ENCODE data around the gene TUBB4A.

The TUBB4A gene

DNA sequence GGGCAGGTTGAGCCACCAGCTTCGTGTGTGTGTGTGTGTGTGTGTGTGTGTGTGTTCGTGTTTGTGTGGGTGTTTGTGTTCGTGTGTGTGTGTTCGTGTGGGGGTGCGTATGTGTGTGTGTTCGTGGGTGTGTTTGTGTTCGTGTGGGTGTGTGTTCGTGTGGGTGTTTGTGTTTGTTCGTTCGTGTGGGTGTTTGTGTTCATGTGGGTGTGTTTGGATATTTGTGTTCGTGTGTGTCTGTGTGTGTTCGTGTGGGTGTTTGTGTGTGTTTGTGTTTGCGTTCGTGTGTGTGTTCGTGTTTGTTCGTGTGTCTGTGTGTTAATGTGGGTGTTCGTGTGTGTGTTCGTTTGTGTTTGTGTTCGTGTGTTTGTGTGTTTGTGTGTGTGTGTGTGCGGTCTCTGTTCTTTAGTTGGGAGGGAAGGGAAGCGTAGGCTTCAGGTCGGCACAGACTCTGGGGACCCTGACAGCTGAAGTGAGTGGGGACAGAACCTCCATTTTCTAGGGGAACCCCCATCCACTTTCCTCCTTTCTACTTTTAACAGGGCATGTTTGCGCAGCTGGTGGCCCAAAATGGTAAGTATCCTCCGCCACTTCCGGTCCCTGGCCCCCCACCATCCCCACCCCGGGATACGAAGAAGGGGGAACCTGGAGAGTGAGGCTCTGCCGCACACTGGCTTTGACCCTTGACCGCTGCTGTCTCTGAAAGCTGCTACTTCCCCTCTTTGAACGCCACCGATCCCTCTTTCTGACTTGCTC lies 30.3 kb upstream of the TUBB4A start:
- peaks cover 71% of the 10 kb centered on the region for H3K27me3 ChIP-seq (ENCODE audit: insufficient read depth, low read length)
- H3K4me1 ChIP-seq (ENCODE audit: insufficient read depth, low read length): no peaks in the 10 kb centered on the region; the same call in 1 of the 2 replicates
- no peak overlapping the region for H3K9ac ChIP-seq (ENCODE audit: low read depth, low read length)
- no peak overlapping the region for H3K27ac ChIP-seq (ENCODE audit: low read length)
- no peaks in the 10 kb centered on the region for H3K9me3 ChIP-seq (ENCODE audit: insufficient read depth, low read depth, low read length)
- H3K36me3 ChIP-seq (ENCODE audit: insufficient read depth, low read depth, low read length): no peaks in the 10 kb centered on the region
- peak overlapping the region; percentile 69 for H3K4me3 ChIP-seq (ENCODE audit: low read length)

DNA sequence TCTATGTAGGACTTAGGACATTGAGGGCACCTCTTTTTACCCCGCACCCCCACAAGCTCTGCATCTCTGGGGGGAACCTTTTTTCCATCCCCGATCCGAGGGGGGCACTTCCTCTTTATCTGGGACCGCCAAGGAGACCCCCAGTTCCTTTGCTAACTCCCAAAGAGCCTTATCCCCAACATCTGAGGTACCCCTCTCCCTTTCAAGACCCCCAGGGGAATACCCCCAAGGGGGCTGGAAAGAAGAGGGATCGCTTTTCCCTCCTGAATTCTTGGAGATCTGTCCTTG lies 29.8 kb upstream of the TUBB4A start:
- no peaks in the 10 kb centered on the region; the same call in 1 of the 2 replicates for H3K4me1 ChIP-seq (ENCODE audit: insufficient read depth, low read length)
- H3K27ac ChIP-seq (ENCODE audit: low read length): no peak overlapping the region
- no peaks in the 10 kb centered on the region for H3K36me3 ChIP-seq (ENCODE audit: insufficient read depth, low read depth, low read length)
- H3K9ac ChIP-seq (ENCODE audit: low read depth, low read length): no peak overlapping the region
- no peaks in the 10 kb centered on the region for H3K9me3 ChIP-seq (ENCODE audit: insufficient read depth, low read depth, low read length)
- peak overlapping the region; percentile 69; the same call in 1 of the 2 replicates for H3K4me3 ChIP-seq (ENCODE audit: low read length)
- H3K27me3 ChIP-seq (ENCODE audit: insufficient read depth, low read length): peaks cover 71% of the 10 kb centered on the region

DNA sequence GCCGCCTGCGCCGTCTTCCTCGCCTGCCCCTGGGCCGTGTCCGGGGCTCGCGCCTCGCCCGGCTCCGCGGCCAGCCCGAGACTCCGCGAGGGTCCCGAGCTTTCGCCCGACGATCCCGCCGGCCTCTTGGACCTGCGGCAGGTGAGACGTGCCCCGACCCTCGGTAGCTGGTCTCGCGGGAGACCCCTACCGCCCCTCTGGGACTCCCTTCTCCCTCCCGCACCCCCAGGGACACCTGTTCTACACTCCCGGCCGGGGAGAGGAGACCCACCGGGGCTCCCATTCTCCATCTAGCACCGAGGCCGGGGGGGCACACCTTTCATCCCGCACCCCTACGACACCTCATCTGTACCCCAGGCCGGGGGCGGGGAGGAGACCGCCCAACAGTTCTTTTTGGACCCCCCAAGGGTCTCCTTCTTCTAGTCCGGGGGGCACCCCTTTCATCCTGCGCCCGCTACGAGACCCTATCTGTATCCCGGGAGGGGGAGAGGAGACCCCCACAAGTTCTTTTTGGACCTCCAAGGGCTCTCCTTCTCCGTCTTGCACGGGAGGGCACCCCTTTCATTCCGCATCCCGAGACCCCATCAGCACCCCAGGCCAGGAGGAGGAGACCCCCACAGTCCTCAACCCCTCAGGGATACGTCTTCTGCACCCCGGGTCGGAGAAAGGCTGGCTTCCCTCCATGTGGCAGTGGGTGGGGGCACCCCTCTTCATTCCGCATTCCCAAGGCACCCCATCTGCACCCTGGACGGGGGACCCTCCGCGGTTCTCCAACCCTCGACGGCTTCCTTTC lies 29.2 kb upstream of the TUBB4A start:
- H3K36me3 ChIP-seq (ENCODE audit: insufficient read depth, low read depth, low read length): no peaks in the 10 kb centered on the region
- H3K27me3 ChIP-seq (ENCODE audit: insufficient read depth, low read length): peaks cover 71% of the 10 kb centered on the region
- H3K4me1 ChIP-seq (ENCODE audit: insufficient read depth, low read length): no peaks in the 10 kb centered on the region; the same call in 1 of the 2 replicates
- no peaks in the 10 kb centered on the region for H3K9me3 ChIP-seq (ENCODE audit: insufficient read depth, low read depth, low read length)
- H3K27ac ChIP-seq (ENCODE audit: low read length): no peak overlapping the region
- H3K4me3 ChIP-seq (ENCODE audit: low read length): peak overlapping the region; percentile 69; the same call in 1 of the 2 replicates
- H3K9ac ChIP-seq (ENCODE audit: low read depth, low read length): no peak overlapping the region

DNA sequence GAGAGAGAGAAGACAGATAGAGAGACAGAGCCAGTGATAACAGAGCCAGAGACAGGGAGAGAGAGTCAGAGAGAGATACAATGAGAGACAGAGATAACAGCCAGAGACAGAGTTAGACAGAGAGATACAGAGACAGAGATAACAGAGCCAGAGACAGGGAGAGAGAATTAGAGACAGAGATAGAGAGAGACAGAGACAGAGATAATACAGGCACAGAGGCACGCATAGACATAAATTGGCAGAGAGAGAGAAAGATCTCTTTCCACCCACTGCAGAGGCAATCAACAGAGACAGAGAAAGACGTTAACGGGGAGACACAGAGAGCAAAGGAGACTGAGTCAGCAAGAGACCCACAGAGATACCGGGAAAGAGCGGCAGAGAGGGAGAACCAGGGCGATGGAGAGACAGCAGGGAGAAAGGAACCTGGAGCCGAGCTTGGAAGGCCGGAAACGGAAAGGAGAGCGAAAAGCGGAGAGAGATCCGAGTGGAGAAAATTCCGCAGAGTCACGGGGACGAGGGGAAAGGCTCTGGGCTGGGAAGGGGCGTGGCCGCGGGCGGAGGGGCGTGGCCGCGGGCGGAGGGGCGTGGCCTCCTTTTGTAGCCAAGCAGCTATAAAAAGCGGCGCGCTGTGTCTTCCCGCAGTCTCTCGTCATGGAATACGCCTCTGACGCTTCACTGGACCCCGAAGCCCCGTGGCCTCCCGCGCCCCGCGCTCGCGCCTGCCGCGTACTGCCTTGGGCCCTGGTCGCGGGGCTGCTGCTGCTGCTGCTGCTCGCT lies 28.5 kb upstream of the TUBB4A start, which contains the start of gene TNFSF9:
Gene TNFSF9 (plus strand): TSS at position 641 of the 777 bp plus-strand sequence. CDS start 11 bp downstream, at position 652.
- peak within 1 kb of the TSS; percentile 64; the same call in 1 of the 2 replicates for H3K9ac ChIP-seq (ENCODE audit: low read depth, low read length)
- H3K27ac ChIP-seq (ENCODE audit: low read length): no peak within 1 kb of the TSS
- H3K4me3 ChIP-seq (ENCODE audit: low read length): peak within 1 kb of the TSS; percentile 69
- H3K9me3 ChIP-seq (ENCODE audit: insufficient read depth, low read depth, low read length): no peaks in the 10 kb centered on the region
- no peaks in the 10 kb centered on the region; the same call in 1 of the 2 replicates for H3K4me1 ChIP-seq (ENCODE audit: insufficient read depth, low read length)
- H3K27me3 ChIP-seq (ENCODE audit: insufficient read depth, low read length): peaks cover 67% of the 10 kb centered on the region
- H3K36me3 ChIP-seq (ENCODE audit: insufficient read depth, low read depth, low read length): no peaks in the 10 kb centered on the region

DNA sequence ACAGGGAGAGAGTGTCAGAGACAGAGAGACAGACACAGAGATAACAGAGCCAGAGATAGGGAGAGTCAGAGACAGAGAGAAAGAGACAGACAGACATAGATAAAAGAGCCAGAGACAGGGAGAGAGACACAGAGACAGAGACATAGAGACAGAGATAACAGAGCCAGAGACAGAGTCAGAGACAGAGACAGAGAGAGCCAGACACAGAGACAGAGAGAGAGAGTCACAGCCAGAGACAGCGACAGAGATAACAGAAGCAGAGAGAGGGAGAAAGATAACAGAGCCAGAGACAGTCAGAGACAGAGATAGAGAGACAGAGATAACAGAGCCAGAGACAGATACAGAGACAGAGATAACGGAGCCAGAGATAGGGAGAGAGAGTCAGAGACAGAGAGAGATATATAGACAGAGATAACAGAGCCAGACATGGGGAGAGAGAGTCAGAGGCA lies 27.9 kb upstream of the TUBB4A start:
- H3K9me3 ChIP-seq (ENCODE audit: insufficient read depth, low read depth, low read length): no peaks in the 10 kb centered on the region
- H3K27ac ChIP-seq (ENCODE audit: low read length): no peak overlapping the region
- H3K27me3 ChIP-seq (ENCODE audit: insufficient read depth, low read length): peaks cover 61% of the 10 kb centered on the region
- H3K9ac ChIP-seq (ENCODE audit: low read depth, low read length): no peak overlapping the region
- no peaks in the 10 kb centered on the region for H3K36me3 ChIP-seq (ENCODE audit: insufficient read depth, low read depth, low read length)
- peak overlapping the region; percentile 69; the same call in 1 of the 2 replicates for H3K4me3 ChIP-seq (ENCODE audit: low read length)
- H3K4me1 ChIP-seq (ENCODE audit: insufficient read depth, low read length): no peaks in the 10 kb centered on the region; the same call in 1 of the 2 replicates

DNA sequence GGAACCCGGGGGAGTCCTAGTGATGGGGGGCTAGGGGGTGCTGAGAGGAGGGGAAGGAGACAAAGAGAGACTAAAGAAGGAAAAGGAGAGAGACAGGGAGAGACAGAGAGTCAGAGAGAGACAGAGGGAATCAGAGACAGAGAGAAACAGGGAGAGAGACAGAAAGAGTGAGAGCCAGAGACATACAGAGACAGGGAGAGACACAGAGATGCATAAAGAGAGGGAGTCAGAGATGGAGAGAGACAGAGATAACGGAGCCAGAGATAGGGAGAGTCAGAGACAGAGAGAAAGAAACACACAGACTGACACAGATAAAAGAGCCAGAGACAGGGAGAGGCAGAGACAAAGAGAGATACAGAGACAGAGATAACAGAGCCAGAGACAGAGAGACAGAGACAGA lies 27.2 kb upstream of the TUBB4A start:
- no peaks in the 10 kb centered on the region for H3K36me3 ChIP-seq (ENCODE audit: insufficient read depth, low read depth, low read length)
- H3K27ac ChIP-seq (ENCODE audit: low read length): no peak overlapping the region
- H3K4me3 ChIP-seq (ENCODE audit: low read length): no peak overlapping the region
- H3K4me1 ChIP-seq (ENCODE audit: insufficient read depth, low read length): no peaks in the 10 kb centered on the region; the same call in 1 of the 2 replicates
- peaks cover 55% of the 10 kb centered on the region for H3K27me3 ChIP-seq (ENCODE audit: insufficient read depth, low read length)
- no peaks in the 10 kb centered on the region for H3K9me3 ChIP-seq (ENCODE audit: insufficient read depth, low read depth, low read length)
- no peak overlapping the region for H3K9ac ChIP-seq (ENCODE audit: low read depth, low read length)

DNA sequence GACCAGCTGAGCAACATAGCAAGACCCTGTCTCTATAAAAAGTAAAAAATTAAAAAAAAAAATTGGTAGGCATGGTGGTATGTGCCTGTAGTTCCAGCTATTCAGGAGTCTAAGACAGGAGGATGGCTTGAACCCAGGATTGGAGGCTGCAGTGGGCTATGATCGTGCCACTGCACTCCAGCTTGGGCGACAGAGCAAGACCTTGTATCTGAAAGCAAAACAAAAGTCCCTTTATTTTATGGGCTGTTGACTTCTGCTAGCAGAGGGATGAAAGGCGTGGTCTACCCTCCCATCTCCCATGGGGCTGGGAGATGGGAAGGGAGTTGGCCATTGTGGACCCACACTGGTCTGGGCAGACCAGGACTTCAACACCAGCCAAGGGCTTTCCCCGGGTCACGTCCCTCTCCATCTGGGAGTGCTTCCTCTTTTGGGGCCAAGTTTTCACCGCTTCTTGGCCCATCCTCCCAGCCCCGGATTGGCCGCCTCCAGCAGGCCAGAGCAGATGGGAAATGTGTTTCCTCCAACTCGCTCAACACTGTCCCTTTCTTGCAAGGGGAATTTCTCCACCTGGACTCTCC lies 26.5 kb upstream of the TUBB4A start:
- Histone ChIP-seq H3K27me3 (ENCODE audit: insufficient read depth, low read length) (peaks cover 48% of the 10 kb centered on the region), H3K9ac (ENCODE audit: low read depth, low read length) (no peak overlapping the region), H3K27ac (ENCODE audit: low read length) (no peak overlapping the region), H3K4me3 (ENCODE audit: low read length) (no peak overlapping the region), H3K4me1 (ENCODE audit: insufficient read depth, low read length) (no peaks in the 10 kb centered on the region; the same call in 1 of the 2 replicates), H3K9me3 (ENCODE audit: insufficient read depth, low read depth, low read length) (no peaks in the 10 kb centered on the region), H3K36me3 (ENCODE audit: insufficient read depth, low read depth, low read length) (no peaks in the 10 kb centered on the region)

DNA sequence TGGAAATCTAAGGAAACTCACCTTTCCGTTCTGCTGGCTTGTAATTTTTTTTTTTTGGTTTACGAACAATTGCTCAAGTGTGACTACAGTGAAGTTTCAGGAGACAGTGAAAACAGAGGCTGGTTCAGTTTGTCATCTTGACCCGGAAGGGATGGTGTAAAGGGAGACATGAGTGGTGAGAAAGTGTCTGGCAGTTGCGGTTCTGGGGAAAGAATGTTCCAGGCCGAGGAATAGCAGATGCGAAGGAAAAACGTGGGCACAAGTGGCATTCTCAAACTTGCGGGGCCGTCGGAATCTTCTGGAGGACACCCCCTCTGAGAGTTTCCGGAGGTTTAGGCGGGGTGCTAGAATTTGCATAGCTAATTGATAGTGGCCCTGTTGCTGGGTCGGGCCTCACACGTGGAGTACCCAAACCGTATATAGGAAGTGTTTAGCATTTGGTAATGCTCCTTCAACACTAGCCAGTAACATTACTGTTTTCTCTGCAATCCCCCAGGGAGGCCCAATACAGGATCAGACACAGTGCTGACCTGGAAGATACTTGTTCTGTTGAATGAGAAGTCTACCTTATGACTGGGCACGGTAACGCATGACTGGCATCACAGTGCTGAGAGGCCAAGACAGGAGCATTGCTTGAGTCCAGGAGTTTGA lies 25.9 kb upstream of the TUBB4A start:
- Histone ChIP-seq H3K9ac (ENCODE audit: low read depth, low read length) (no peak overlapping the region), H3K27ac (ENCODE audit: low read length) (no peak overlapping the region), H3K4me1 (ENCODE audit: insufficient read depth, low read length) (no peaks in the 10 kb centered on the region; the same call in 1 of the 2 replicates), H3K9me3 (ENCODE audit: insufficient read depth, low read depth, low read length) (no peaks in the 10 kb centered on the region), H3K27me3 (ENCODE audit: insufficient read depth, low read length) (peaks cover 45% of the 10 kb centered on the region), H3K4me3 (ENCODE audit: low read length) (no peak overlapping the region), H3K36me3 (ENCODE audit: insufficient read depth, low read depth, low read length) (no peaks in the 10 kb centered on the region)

DNA sequence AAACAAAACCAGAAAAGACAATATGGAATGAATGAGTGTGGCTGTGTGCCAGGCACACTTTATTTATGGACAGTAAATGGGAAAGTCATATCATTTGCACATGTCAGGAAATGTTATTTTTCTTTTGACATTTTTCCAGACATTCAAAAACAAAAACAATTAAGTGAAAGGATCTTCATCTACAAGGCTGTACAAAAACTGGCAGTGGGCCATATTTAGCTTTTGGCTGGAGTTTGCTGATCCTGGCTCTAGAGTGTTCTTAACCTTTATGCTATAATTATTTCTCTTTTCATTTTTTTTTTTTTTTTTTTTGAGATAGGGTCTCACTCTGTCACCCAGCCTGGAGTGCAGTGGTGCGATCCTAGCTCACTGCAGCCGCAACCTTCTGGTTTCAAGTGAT lies 22.2 kb upstream of the TUBB4A start:
- Histone ChIP-seq H3K9ac (ENCODE audit: low read depth, low read length) (no peak overlapping the region), H3K4me1 (ENCODE audit: insufficient read depth, low read length) (no peaks in the 10 kb centered on the region), H3K27ac (ENCODE audit: low read length) (no peak overlapping the region), H3K4me3 (ENCODE audit: low read length) (no peak overlapping the region), H3K9me3 (ENCODE audit: insufficient read depth, low read depth, low read length) (no peaks in the 10 kb centered on the region), H3K27me3 (ENCODE audit: insufficient read depth, low read length) (peaks cover 8% of the 10 kb centered on the region), H3K36me3 (ENCODE audit: insufficient read depth, low read depth, low read length) (no peaks in the 10 kb centered on the region)

DNA sequence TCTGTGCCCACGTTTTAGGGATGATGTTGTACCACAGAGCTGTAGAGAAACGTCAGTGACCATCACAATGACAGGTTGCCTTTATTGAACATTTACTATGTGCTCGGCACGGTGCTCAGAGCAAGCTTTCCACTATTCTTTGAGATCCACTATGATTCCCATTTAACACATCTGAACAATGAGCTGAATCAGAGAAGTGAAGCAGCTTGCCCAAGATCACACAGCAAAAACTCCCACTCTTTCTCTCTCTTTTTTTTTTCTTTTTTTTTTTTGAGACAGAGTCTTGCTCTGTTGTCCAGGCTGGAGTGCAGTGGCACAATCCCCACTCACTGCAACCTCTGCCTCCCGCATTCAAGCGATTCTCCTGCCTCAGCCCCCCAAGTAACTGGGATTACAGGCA lies 20.6 kb upstream of the TUBB4A start:
- H3K27ac ChIP-seq (ENCODE audit: low read length): no peak overlapping the region
- no peak overlapping the region for H3K9ac ChIP-seq (ENCODE audit: low read depth, low read length)
- H3K4me3 ChIP-seq (ENCODE audit: low read length): no peak overlapping the region

More for the DNA sequence above, 20.6 kb upstream of the TUBB4A start:
- Histone ChIP-seq H3K36me3 (ENCODE audit: insufficient read depth, low read depth, low read length) (no peaks in the 10 kb centered on the region), H3K9me3 (ENCODE audit: insufficient read depth, low read depth, low read length) (no peaks in the 10 kb centered on the region), H3K4me1 (ENCODE audit: insufficient read depth, low read length) (no peaks in the 10 kb centered on the region), H3K27me3 (ENCODE audit: insufficient read depth, low read length) (no peaks in the 10 kb centered on the region)
